ENCODE data around the gene TMUB2. TPM values are rescaled to one million over a fixed set of nuclear protein-coding genes. Genes with fewer than 3 reads are reported as not detected.

TMUB2 gene
- total and polyA plus RNA-seq, 4 donors, result 12.2 to 18.8 (median 14.0) TPM

GRCh38 chr17:44218344-44219107, 31.8 kb downstream of the TMUB2 start:
- peak; percentile 89 for DNase-seq (ENCODE audit: low spot score)
- H3K4me1 ChIP-seq (ENCODE audit: control insufficient read depth in 4 of 4, insufficient read depth in 4 of 4, low read length in 3 of 4), result peaks cover 15 to 39% (median 33%) of the 10 kb centered on the region in 4 donors
- WGBS, result under 1% methylated on average over 88 of the region's 89 CpGs

GRCh38 chr17:44219108-44219615, 32.4 kb downstream of the TMUB2 start:
- Histone ChIP-seq H3K27ac (ENCODE audit: low read depth in 1 of 2, low read length in 2 of 2) (peak overlapping the region; percentile 93 to 94), H3K9ac (ENCODE audit: low read depth in 1 of 2, low read length in 2 of 2) (peak overlapping the region in 1 of 2 donors; percentile 72), H3K9me3 (ENCODE audit: control insufficient read depth in 4 of 4, low read length in 3 of 4) (no peaks in the 10 kb centered on the region), H3K4me1 (ENCODE audit: control insufficient read depth in 4 of 4, insufficient read depth in 4 of 4, low read length in 3 of 4) (peaks cover 17 to 45% (median 39%) of the 10 kb centered on the region in 4 donors), H3K36me3 (ENCODE audit: control insufficient read depth in 4 of 4, insufficient read depth in 3 of 4, low read depth in 1 of 4, low read length in 3 of 4) (peaks cover 7 to 26% (median 23%) of the 10 kb centered on the region in 4 donors), H3K27me3 (ENCODE audit: control insufficient read depth in 4 of 4, insufficient read depth in 4 of 4, low read length in 3 of 4) (no peaks in the 10 kb centered on the region), H3K4me3 (ENCODE audit: low read depth in 1 of 3, low read length in 3 of 3) (peak overlapping the region in 2 of 3 donors; percentile 66 to 93)
- DNase-seq (ENCODE audit: low spot score), result peak; percentile 62
- TF ChIP-seq RAD21 (IDR thresholded peaks at IDR 0.05) (no peak), NR2F2 (IDR thresholded peaks at IDR 0.05) (no peak), HNF4G (IDR thresholded peaks at IDR 0.05) (no peak), GABPA (IDR thresholded peaks at IDR 0.05 in 1 of 2, conservative IDR thresholded peaks at IDR 0.05 in 1 of 2) (no peak), CTCF (IDR thresholded peaks at IDR 0.05; ENCODE audit: low read depth, low read length, missing input control) (peak; percentile 65)
- under 1% methylated on average over 73 of the region's 73 CpGs for WGBS

More at GRCh38 chr17:44218344-44219107, 31.8 kb downstream of the TMUB2 start:
- H3K27me3 ChIP-seq (ENCODE audit: control insufficient read depth in 4 of 4, insufficient read depth in 4 of 4, low read length in 3 of 4), result no peaks in the 10 kb centered on the region
- peak overlapping the region in 2 of 3 donors; percentile 59 to 93 for H3K4me3 ChIP-seq (ENCODE audit: low read depth in 1 of 3, low read length in 3 of 3)
- H3K9ac ChIP-seq (ENCODE audit: low read depth in 1 of 2, low read length in 2 of 2), result peak overlapping the region; percentile 20 to 66
- H3K36me3 ChIP-seq (ENCODE audit: control insufficient read depth in 4 of 4, insufficient read depth in 3 of 4, low read depth in 1 of 4, low read length in 3 of 4), result peaks cover 11 to 29% (median 27%) of the 10 kb centered on the region in 4 donors
- H3K9me3 ChIP-seq (ENCODE audit: control insufficient read depth in 4 of 4, low read length in 3 of 4), result no peaks in the 10 kb centered on the region
- H3K27ac ChIP-seq (ENCODE audit: low read depth in 1 of 2, low read length in 2 of 2), result peak overlapping the region; percentile 93 to 94
- TF ChIP-seq GABPA (IDR thresholded peaks at IDR 0.05 in 1 of 2, conservative IDR thresholded peaks at IDR 0.05 in 1 of 2) (peak in 1 of 2 donors; percentile 65), RXRA (IDR thresholded peaks at IDR 0.05) (peak in 1 of 2 donors; percentile 21), RAD21 (IDR thresholded peaks at IDR 0.05) (peak; percentile 46 to 54), REST (IDR thresholded peaks at IDR 0.05) (peak; percentile 32), CTCF (IDR thresholded peaks at IDR 0.05; ENCODE audit: low read depth, low read length, missing input control) (peak; percentile 59), NR2F2 (IDR thresholded peaks at IDR 0.05) (no peak), FOXA1 (IDR thresholded peaks at IDR 0.05) (no peak), SP1 (IDR thresholded peaks at IDR 0.05) (peak; percentile 31)

All from liver (tissue), 9 donors.